ENCODE results near the gene EPOP. TPM values are rescaled to one million over a fixed set of nuclear protein-coding genes. Genes with fewer than 3 reads are reported as not detected.

The EPOP gene
- total RNA-seq, result 0.46 TPM
- long read RNA-seq, result 0 reads

DNA sequence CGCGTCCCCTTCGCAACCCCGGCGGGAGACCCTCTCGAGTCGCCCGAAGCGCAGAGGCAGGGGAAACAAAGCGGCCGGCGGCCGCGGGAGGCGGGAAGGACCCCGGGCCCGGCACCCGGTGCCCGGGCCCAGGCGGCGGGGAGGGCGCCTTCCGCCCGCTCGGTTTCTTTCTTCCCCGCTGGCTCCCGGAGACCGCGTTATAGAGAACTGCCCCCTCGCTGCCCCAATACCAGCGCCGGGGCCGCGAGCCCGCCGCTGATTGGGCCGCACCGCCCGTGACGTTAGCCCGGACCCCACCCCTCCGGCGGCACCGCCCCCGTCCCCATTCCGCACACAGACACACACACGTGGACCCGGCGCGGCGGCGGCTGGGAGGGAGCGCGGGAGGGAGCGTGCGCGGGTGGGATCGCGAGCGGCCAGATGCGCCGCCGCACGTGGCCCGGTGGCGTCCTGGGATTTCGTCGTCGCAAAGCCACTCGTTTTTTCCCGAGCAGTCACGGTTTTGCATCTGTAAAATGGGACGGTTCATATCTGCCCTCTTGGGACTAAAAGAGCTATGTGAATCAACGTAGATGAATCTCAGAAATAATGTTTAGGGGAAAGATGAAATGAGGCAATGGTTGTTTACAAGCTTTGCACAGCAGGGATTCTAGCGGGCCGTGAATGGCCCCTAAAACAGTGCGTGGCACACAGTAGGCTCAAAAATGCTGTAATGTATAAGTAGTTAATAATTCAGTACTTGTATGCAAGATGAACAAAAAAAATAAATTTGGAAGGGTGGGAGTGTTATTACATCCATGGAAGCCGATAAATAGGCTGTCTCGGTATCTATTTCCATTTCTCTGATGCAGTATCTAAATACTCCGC is at the start of gene EPOP:
TSS of gene EPOP (minus strand) at position 209 of the 867 bp plus-strand sequence. CDS start 462 bp downstream, outside the sequence.
- intact Hi-C loops (cut with DNase I), result no loop called here
- peak; percentile 93 for ATAC-seq (ENCODE audit: poor library complexity)
- peak; percentile 92 for DNase-seq

DNA sequence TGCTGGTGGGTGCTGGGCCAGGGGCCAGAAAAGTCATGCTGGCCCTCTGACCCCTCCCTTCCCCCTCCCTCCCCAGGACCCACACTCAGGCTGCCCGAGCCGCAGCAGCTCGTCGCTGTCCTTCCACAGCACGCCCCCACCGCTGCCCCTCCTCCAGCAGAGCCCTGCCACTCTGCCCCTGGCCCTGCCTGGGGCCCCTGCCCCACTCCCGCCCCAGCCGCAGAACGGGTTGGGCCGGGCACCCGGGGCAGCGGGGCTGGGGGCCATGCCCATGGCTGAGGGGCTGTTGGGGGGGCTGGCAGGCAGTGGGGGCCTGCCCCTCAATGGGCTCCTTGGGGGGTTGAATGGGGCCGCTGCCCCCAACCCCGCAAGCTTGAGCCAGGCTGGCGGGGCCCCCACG is 47.0 kb upstream of the EPOP start:
- intact Hi-C loops (cut with DNase I), result no loop called here
- DNase-seq (no peak), ATAC-seq (ENCODE audit: poor library complexity) (no peak)

DNA sequence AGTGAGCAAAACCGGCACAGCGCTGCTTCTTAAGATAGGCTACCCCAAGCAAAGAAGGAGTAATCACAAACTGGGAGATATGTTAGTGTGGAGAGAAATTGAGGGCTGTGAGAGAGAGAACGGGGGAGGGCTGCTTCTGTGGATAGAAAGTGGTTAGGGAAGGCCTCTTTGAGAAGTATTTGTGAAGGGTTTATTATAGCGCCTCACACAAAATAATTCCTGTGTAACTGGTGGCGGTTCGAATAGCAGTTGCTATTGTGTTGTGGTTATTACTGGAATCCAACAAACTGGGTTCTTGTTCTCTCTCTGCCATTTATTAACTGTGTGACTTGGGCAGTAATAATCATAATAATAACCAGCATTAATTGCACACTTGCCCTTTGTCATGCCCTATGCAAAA is 46.2 kb upstream of the EPOP start:
- DNase-seq (no peak), ATAC-seq (ENCODE audit: poor library complexity) (no peak)
- intact Hi-C loops (cut with DNase I), result no loop called here

DNA sequence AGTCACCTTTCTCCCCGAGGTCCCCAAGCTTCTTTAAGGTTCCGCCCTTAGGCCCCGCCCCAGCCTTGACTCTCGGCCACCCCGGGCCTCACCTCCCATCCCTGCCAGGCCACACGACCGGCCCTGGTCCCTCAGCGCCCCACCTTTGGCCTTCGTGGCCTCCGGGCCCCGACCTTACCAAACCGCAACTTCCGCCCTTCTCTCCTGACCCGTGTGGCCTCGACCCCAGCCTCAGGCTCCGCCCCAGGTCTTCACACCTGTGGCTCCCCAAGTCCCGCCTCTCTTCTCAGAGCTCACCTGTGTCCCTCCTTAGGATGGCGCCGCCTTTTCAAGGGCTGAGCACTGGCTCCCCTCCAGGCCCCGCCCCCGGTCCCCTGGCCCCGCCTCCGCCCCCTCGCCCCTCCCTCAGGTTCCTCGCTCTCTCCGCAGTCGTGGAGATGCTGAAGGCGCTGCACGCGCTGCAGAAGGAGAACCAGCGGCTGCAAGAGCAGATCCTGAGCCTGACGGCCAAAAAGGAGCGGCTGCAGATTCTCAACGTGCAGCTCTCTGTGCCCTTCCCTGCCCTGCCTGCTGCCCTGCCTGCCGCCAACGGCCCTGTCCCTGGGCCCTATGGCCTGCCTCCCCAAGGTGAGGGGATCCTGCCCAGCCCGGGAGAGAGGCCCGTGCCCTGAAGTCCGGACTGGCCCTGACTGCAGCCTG is 45.3 kb upstream of the EPOP start:
- no peak for ATAC-seq (ENCODE audit: poor library complexity)
- intact Hi-C loops (cut with DNase I), result no loop called here
- DNase-seq, result no peak

DNA sequence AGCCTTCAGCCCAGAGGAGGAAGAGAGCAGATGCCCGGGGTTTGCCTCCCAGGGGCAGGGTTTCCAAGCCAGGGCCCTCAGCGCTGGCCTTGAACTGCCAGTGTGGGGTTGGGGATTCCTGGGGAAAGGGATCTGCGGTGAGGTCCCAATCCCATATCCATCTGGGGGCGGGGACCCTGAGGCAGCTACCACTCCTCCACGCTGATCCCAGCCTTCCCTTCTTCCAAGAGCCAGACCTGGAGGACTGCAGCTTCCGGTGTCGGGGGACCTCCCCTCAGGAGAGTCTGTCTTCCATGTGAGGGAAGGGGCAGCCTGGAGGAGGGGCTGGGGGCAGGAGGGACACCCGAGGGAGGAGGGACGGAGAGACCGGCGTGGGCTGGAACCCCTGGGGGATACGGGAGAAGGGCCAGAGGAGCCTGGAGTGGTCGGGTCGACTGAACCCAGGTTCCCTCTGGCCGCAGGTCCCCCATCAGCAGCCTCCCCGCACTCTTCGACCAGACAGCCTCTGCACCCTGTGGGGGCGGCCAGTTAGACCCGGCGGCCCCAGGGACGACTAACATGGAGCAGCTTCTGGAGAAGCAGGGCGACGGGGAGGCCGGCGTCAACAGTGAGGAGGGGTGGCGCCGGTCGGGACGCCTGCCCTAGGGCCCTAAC is 44.7 kb upstream of the EPOP start:
- intact Hi-C loops (cut with DNase I), result no loop called here
- ATAC-seq (ENCODE audit: poor library complexity) (no peak), DNase-seq (no peak)

DNA sequence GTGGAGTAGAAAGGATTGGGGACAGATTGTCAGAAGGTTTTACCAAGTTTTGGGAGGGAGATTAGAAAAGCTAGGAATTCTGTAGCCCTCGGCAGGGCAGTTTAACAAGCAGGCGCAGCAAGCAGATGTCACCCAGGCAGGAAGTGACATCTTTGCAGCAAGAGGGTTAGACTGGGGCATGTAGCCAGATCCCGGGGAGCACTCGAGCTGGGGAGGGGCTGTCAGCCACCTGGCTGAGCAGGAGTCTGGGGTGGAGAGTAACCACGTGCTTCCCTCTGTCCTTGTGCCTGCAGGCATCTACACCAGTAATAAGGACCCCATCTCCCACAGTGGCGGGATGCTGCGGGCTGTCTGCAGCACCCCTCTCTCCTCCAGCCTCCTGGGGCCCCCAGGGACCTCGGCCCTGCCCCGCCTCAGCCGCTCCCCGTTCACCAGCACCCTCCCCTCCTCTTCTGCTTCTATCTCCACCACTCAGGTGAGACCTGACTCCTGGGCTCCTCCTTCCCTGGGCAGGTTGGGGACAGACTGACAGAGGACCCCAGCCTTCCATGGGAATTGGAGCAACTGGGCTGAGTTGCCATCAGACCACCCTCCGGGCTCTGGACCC is 42.5 kb upstream of the EPOP start:
- ATAC-seq (ENCODE audit: poor library complexity) (no peak), DNase-seq (no peak)
- intact Hi-C loops (cut with DNase I), result no loop called here

DNA sequence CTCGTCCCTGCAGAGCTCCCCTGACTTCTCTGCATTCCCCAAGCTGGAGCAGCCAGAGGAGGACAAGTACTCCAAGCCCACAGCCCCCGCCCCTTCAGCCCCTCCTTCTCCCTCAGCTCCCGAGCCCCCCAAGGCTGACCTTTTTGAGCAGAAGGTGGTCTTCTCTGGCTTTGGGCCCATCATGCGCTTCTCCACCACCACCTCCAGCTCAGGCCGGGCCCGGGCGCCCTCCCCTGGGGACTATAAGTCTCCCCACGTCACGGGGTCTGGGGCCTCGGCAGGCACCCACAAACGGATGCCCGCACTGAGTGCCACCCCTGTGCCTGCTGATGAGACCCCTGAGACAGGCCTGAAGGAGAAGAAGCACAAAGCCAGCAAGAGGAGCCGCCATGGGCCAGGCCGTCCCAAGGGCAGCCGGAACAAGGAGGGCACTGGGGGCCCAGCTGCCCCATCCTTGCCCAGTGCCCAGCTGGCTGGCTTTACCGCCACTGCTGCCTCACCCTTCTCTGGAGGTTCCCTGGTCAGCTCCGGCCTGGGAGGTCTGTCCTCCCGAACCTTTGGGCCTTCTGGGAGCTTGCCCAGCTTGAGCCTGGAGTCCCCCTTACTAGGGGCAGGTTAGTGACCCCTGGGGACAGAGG is 41.7 kb upstream of the EPOP start:
- no peak for ATAC-seq (ENCODE audit: poor library complexity)
- intact Hi-C loops (cut with DNase I), result no loop called here

DNA sequence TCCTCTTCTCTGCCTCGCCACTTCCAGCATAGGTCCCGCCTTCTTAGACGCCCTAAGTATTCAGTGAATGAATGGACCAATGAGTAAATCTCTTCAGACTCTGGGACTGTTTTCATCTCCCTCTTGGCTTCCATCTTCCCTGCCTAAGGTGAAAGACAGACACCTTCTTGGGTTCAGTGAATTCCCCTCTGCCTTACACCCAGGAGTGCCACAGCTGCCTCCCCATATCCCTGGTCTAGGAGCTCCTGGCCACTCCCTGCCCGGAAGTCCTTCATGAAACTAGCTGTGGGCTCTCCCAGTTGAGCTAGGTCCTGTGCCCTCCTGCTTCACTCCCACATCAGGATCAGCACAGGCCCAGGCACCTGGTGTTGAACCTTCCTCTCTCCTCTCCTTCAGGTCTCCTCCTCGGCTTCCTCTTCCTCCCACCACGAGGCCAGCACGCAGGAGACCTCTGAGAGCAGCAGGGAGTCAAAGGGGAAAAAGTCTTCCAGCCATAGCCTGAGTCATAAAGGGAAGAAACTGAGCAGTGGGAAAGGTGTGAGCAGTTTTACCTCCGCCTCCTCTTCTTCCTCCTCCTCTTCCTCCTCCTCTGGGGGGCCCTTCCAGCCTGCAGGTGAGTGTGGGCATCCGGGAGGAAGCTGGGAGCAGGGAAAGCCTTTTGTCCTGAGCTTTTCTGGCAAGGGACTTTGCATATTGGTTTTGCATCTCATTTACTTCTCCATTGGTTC is 40.6 kb upstream of the EPOP start:
- DNase-seq (no peak), ATAC-seq (ENCODE audit: poor library complexity) (no peak)
- intact Hi-C loops (cut with DNase I), result no loop called here

More for the DNA sequence above, 41.7 kb upstream of the EPOP start:
- no peak for DNase-seq

DNA sequence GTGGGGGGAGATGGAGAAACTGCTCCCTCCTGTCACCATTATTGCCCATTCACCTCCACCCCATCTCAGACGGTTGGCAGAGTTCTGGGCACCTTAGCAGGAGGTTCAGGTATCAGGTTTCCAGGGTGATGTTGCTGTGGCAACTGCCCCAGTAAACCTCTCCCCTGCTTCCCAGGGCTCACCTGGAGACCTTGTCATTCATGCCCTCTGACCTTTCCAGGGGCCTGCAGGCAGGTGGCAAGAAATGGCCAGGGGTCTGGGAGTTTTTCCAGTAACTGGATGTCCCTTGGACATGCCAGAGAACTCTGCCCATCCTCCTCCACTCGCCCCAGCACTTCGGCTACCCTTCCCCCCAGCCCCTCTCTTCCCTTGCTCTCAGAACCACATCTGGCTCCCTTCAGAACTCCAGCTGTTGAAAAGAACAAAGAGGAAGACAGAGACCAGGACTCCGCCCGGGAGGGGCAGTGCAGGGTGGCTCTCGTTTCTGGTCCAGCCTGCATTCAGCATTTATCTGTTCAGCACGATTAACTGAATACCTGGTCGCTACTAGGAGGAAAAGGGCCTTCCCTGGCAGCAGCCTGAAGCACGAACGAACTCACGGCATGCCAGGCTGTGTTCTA is 38.8 kb upstream of the EPOP start:
- intact Hi-C loops (cut with DNase I), result no loop called here
- no peak for ATAC-seq (ENCODE audit: poor library complexity)

DNA sequence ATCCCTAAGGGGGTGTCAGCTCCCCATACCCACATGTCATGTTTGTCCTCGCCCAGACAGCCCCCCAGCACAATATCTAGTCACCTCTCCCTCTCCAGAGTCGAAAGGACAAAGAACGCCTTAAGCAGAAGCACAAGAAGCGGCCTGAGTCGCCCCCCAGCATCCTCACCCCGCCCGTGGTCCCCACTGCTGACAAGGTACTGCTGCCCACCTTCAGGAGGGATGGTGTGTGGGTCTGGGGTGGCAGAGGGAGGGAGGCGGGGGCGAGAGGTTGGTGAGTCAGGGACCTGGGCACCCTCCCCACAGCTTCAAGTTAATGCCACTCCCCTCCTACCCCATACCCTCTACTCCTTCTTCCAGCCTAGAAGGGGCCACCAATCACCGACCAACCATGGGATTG is 37.8 kb upstream of the EPOP start:
- intact Hi-C loops (cut with DNase I), result no loop called here

More for the DNA sequence above, 38.8 kb upstream of the EPOP start:
- DNase-seq, result no peak

DNA sequence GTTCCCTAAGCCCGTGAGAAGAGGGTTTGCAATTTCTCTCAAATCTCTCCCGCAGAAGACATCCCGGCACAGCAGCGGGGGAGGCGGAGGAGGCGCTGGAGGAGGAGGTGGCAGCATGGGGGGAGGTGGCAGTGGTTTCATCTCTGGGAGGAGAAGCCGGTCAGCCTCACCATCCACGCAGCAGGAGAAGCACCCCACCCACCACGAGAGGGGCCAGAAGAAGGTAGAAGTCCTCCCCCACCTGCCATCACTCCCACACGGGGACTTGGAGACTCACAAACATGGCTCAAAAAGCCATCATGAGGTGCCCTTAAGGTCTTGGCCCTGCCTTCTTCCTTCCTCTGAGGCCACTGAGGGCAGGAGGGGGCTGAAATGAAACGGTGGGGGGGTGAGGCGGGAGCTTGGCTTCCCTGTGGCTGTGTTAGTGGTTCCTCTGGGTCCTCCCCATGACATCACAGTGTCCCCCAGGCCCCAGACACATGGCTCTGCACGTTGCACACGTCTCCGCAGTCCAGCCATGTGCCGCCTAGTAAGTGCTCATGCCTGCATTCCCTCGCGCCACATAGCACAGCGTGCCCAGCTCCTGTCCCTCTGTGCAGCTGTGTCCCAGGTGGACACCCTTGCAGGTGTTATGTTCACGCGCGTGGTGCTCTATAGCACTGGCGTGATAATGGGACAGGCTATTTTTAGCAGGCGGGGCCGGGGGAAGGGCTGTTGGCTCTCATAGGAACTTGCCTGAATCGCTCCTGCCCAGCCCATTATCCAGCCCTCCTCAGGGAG is 37.2 kb upstream of the EPOP start:
- intact Hi-C loops (cut with DNase I), result no loop called here
- ATAC-seq (ENCODE audit: poor library complexity) (peak; percentile 73), DNase-seq (peak; percentile 75)

More for the DNA sequence above, 37.8 kb upstream of the EPOP start:
- DNase-seq (no peak), ATAC-seq (ENCODE audit: poor library complexity) (no peak)

DNA sequence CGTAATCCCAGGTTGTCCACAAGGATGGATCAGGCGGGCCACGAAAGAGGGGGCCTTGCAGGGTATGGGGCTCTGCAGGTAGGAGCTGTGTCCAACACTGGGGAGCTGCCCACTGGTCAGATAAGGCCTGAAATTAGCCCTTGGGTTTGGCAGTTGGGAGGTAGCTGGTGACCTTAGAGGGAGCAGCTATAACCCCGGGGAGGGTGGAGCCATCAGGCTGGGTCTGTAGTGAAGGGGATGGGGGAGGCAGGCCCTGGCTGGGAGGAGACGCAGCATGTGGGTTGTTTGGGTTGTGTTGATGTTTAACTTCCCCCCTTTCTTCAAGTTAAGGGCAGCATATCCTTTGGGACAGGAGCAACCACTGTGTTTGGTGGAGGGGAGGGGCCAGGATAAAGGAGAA is 36.2 kb upstream of the EPOP start:
- intact Hi-C loops (cut with DNase I), result no loop called here
- DNase-seq (no peak), ATAC-seq (ENCODE audit: poor library complexity) (no peak)

DNA sequence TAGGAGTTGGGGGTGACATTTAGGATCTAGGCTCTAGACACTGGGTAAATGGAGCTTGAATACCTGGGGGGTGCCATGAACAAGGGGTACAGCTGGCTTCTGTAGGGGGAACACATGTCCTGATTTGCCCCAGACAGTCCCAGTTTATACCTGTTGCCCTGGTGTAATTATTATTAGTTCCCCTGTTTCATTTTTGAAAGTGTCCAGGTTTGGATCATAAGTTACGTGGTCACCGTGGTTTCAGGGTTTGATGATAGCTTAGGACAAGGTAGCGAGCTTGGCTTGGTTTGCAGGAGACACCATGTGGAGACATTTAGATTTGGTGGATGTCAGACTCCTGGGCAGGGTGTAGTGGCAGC is 35.8 kb upstream of the EPOP start:
- DNase-seq (no peak), ATAC-seq (ENCODE audit: poor library complexity) (no peak)
- intact Hi-C loops (cut with DNase I), result no loop called here

DNA sequence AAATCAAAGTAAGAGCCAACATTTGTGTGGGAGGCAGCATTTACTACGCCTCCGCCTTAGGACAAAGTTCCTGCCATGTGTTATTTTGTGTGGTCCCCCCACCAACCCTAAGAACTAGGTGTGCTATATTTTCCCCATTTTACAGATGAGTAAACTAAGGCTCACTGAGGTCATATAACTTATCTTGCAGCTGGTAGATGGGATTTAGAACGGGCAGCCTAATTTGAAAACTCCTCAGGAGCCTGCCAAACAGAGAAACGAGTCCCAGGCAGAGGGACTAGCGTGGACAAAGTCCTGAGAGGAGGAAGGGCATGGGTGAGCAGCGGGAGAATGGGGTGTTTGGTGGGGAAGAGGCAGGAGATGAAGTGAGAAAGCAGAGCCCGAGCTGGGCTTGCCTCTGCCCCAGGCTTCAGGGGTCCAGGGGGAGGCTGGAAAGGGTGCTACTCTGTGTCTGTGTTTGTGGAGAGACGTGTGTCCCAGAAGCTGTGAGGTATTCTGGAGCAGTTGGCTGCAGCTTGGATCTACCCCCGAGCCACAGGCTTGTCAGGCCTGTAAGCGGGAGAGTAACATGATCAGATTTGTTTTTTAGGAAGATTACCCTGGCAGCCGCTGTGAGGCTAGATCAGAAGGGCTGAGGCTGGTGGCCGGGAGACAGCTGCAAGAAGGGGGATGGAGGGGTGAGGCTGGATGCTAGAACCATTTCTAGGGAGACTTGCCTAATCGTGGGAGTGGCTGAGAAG is 35.3 kb upstream of the EPOP start:
- intact Hi-C loops (cut with DNase I), result no loop called here
- DNase-seq, result no peak
- no peak for ATAC-seq (ENCODE audit: poor library complexity)

DNA sequence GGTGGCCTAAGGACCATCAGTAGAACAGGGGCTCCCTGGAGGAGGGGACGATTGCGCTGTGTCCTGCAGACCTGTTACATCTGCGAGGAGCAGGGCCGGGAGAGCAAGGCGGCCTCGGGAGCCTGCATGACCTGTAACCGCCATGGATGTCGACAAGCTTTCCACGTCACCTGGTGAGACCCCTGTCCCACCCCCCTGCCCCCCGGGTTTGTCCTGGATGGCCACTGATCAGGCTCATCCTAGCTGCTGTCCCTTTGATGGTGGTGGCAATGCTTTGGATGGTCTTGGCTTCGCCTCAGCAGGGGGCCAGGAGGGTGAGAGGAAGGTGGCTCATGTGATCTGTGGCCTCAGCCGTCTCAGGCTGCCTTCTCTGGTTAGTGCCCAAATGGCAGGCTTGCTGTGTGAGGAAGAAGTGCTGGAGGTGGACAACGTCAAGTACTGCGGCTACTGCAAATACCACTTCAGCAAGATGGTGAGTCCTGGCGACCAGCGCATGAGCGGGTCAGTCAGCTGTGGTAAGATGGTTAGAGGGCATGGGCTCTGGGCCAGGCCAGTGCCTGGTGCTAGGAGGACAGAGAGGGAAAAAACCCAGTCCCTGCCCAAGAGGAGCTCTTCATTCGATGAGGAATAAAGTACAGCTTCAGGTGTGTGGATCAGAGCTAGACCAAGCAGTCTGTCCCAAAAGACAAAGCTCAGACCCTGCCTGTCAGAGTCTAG is 34.5 kb upstream of the EPOP start:
- no peak for DNase-seq
- ATAC-seq (ENCODE audit: poor library complexity), result no peak
- intact Hi-C loops (cut with DNase I), result no loop called here
